Type B pancreatic cell (in vitro differentiated cells): ENCODE measurements around the gene TGFBR3. TPM values are rescaled to one million over a fixed set of nuclear protein-coding genes. Genes with fewer than 3 reads are reported as not detected.

Experiments used
- DNase-seq: peaks from one replicate; pipeline ENCODE4 v3.0.0; 2021; ENCODE audit warnings: mixed read lengths; ENCODE audit not compliant: unreplicated experiment; ENCODE audit errors: extremely low spot score
- H3K27ac Mint-ChIP-seq: 2 replicates; pipeline ENCODE4 v1.8.0; 2021; ENCODE audit warnings: mild to moderate bottlenecking, mixed read lengths
- H3K27me3 Mint-ChIP-seq: 2 replicates; pipeline ENCODE4 v1.8.0; 2021; ENCODE audit warnings: mixed read lengths
- H3K36me3 Mint-ChIP-seq: 2 replicates; pipeline ENCODE4 v1.8.0; 2021; ENCODE audit warnings: mixed read lengths
- H3K4me1 Mint-ChIP-seq: one replicate; pipeline ENCODE4 v1.8.0; 2021; ENCODE audit warnings: mixed read lengths; ENCODE audit not compliant: unreplicated experiment
- H3K4me3 Mint-ChIP-seq: 2 replicates; pipeline ENCODE4 v1.8.0; 2021; ENCODE audit warnings: mild to moderate bottlenecking, mixed read lengths
- H3K9me3 Mint-ChIP-seq: 2 replicates; pipeline ENCODE4 v1.8.0; 2021; ENCODE audit warnings: mixed read lengths
- total RNA-seq: library from RNA; stranded (reverse); gene quantifications from 2 replicates; pipeline ENCODE4 v1.2.1, GENCODE V29; 2021; ENCODE audit warnings: low replicate concordance
- TF ChIP-seq, protein P1 (sequence below): fragments of 200-600 bp; sonication (generic); conservative IDR thresholded peaks from 2 replicates; pipeline ENCODE4 v1.5.0; 2021; ENCODE audit warnings: antibody characterized with exemption, mild to moderate bottlenecking

Gene TGFBR3
- total RNA-seq, 1 donor from 2014 or later, result 33.5 TPM

DNA sequence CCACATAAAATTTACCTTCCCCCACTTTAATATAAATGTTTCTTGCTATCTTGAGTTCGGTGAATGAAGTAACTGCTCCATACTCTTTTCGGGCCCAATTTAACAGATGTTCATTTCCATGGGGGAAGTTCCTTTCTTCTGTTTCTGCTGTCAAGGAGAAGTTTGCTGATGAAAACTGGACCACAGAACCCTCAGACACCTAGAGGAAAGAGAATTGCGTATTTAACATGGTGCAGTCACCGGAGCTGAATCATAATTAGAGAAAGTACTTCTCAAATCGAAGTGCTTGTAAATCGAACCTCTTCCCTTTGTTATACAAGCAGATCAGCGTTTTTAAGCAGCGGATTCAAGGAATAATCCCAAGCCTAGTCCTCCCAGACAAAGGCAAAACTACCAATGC is 151.2 kb downstream of the TGFBR3 start:
- DNase-seq, result no peak
- H3K27ac Mint-ChIP-seq, result no peak overlapping the region
- no peak overlapping the region for H3K4me3 Mint-ChIP-seq
- no peaks in the 10 kb centered on the region for H3K27me3 Mint-ChIP-seq
- H3K36me3 Mint-ChIP-seq, result peaks cover 35% of the 10 kb centered on the region
- peaks cover 38% of the 10 kb centered on the region for H3K4me1 Mint-ChIP-seq
- H3K9me3 Mint-ChIP-seq, result peaks cover 13% of the 10 kb centered on the region
- TF ChIP-seq, protein P1, sequence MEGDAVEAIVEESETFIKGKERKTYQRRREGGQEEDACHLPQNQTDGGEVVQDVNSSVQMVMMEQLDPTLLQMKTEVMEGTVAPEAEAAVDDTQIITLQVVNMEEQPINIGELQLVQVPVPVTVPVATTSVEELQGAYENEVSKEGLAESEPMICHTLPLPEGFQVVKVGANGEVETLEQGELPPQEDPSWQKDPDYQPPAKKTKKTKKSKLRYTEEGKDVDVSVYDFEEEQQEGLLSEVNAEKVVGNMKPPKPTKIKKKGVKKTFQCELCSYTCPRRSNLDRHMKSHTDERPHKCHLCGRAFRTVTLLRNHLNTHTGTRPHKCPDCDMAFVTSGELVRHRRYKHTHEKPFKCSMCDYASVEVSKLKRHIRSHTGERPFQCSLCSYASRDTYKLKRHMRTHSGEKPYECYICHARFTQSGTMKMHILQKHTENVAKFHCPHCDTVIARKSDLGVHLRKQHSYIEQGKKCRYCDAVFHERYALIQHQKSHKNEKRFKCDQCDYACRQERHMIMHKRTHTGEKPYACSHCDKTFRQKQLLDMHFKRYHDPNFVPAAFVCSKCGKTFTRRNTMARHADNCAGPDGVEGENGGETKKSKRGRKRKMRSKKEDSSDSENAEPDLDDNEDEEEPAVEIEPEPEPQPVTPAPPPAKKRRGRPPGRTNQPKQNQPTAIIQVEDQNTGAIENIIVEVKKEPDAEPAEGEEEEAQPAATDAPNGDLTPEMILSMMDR, result no peak

DNA sequence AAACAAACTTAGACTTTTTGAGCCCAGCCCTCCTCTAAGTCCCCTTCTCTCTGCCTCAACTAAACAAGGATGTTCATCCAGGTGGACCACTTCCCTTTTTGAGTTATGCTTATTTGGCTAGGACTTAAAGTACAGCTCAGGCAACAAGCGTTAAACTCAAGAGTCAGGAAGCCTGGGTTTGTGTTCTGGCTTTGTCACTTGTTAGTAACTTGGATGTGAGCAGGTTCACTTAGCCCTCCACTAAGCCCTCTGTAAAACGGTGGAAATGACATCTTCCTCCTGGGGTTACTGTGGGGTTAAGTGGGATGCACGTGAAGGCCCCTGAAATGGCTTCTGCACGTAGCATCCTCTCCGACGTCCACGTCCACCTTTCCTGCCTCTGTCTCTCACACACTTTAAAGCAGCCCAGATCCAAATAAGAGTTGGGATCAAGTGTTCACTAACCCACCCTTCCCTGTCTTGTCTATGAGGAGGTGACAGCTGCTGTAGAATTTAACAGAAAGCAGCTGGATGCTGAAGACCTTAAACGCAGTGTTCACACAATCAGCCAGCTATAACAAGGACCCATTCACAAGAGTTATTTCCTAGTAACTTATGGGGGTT is 152.7 kb downstream of the TGFBR3 start:
- Mint-ChIP-seq H3K27me3 (no peaks in the 10 kb centered on the region), H3K4me3 (no peak overlapping the region), H3K36me3 (peaks cover 23% of the 10 kb centered on the region), H3K4me1 (peaks cover 45% of the 10 kb centered on the region), H3K27ac (no peak overlapping the region), H3K9me3 (peaks cover 5% of the 10 kb centered on the region)
- TF ChIP-seq, protein P1, result no peak
- no peak for DNase-seq

DNA sequence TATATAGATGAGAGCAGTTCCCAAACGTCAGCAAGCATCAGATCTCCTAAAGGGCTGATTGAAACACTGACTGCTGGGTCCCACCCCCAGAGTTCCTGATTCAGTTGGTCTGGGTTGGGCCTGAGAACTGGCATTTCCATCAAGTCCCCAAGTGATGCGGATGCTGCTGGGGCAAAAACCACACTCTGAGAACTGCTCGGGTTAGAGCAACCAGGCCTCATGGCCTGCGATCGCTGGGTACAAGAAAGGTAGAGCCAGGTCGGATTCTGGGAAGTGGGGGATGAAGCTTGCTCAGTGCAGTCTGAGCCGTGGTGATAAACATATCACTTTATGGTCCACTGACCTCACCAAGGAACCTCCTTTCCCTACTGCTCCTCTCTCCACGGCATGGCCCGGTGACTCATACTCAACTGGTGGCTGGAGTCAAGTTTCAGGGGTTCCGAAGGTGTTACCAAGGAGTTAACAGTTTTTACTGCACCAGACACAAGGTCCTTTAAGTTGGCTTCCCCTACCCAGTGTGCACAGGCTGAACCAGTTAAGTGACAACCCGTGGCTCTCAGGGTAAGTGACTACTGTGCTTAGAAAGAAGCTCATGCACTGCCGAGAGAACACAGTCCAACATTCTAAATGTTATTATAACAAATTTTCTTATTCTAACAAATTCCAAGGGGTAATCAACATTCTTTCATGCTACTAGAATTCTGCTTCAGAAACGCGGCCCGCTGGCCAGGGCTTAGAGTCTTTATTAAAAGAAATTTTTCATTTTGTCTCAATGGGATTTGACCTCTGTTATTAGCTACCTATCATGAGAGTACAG is 153.5 kb downstream of the TGFBR3 start:
- H3K4me1 Mint-ChIP-seq, result peaks cover 42% of the 10 kb centered on the region
- DNase-seq, result no peak
- peaks cover 27% of the 10 kb centered on the region for H3K36me3 Mint-ChIP-seq
- TF ChIP-seq, protein P1, result no peak
- no peak overlapping the region for H3K27ac Mint-ChIP-seq
- no peaks in the 10 kb centered on the region for H3K27me3 Mint-ChIP-seq
- H3K4me3 Mint-ChIP-seq, result no peak overlapping the region
- peaks cover 5% of the 10 kb centered on the region for H3K9me3 Mint-ChIP-seq

DNA sequence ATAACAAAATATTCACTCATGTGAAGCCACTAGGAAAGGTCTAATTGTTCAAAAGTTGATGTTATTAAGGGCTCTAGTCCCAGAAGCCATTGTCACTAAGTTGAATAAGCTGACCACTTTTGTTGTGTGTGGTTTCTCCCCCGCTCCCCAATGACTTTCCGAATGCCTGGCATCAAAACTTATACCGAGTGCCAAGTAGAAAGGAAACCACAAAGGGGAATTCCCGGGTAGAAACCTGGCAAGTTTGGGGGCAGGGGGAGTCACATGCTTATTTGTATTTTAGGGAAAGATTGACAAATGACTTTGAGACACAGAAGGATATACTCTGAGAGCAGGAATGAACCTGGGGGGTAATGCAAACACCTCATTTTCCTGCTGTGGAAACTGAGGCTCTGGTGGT is 154.1 kb downstream of the TGFBR3 start:
- H3K4me3 Mint-ChIP-seq, result no peak overlapping the region
- H3K27me3 Mint-ChIP-seq, result no peaks in the 10 kb centered on the region
- DNase-seq, result no peak
- H3K4me1 Mint-ChIP-seq, result peaks cover 35% of the 10 kb centered on the region
- peaks cover under 1% of the 10 kb centered on the region for H3K9me3 Mint-ChIP-seq
- H3K36me3 Mint-ChIP-seq, result peaks cover 26% of the 10 kb centered on the region
- TF ChIP-seq, protein P1, result no peak
- H3K27ac Mint-ChIP-seq, result no peak overlapping the region

DNA sequence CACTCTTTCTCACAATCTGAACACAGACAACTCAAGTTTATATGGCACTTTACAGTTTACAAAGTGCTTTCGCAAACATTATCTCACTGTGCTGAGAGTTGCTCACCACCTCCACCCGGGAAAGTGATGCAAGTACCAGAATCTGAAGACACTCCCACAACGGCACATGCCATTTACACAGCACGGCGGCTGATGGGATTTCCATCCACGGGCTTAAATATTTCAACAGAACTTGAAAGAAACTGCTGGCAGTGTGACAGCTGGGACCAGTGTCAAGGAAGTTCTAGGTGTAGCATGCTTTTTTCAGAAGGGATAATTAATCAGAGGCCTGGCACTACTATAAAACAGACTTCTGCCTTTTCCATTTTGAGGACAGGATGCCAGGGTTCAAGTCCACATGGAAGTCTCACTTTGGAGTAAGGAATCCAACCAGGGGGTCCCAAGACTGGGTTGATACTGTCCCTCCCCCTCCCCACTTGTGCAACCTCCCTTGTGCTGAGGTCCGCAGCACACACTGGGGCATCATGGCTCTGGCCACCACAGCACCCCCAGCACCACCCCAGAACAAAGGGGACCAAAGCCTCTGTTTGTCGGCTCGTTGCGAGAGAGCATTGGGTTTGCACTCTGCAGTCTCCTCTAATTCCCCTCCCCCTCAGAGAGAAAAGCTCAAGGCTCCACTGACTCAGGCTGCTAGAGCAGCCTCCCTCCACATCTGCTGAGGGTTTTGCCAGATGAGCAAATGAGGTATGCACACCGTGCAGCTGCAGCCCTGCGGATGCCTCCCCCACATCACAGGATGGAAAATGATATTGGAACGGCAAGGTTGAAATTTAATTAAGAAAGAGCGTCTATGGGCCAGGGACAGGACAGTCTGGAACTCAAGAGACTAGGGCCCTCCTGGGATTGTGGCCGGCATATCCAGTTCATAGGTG is 154.9 kb downstream of the TGFBR3 start:
- H3K36me3 Mint-ChIP-seq, result peaks cover 22% of the 10 kb centered on the region
- no peak overlapping the region for H3K27ac Mint-ChIP-seq
- peaks cover 31% of the 10 kb centered on the region for H3K4me1 Mint-ChIP-seq
- DNase-seq, result no peak
- no peak overlapping the region for H3K4me3 Mint-ChIP-seq
- no peaks in the 10 kb centered on the region for H3K27me3 Mint-ChIP-seq
- H3K9me3 Mint-ChIP-seq, result no peaks in the 10 kb centered on the region
- TF ChIP-seq, protein P1, result no peak
